GM23248 (cell line): ENCODE measurements around the gene CELSR2.

Experiments used
- EZH2 ChIP-seq: fragments of 200-600 bp; sonication (generic); IDR thresholded peaks from 2 replicates; pipeline ENCODE4 v1.6.1; 2018; ENCODE audit warnings: antibody characterized with exemption, mild to moderate bottlenecking; ENCODE audit not compliant: insufficient read depth, poor library complexity, severe bottlenecking
- EZH2phosphoT487 ChIP-seq: fragments of 200-600 bp; sonication (generic); IDR thresholded peaks from 2 replicates; pipeline ENCODE4 v1.6.1; 2018; ENCODE audit warnings: antibody characterized with exemption, moderate library complexity, mild to moderate bottlenecking, low read depth; ENCODE audit not compliant: insufficient read depth

GRCh38 chr1:109243221-109243620 lies 6.1 kb upstream of the CELSR2 start:
- TF ChIP-seq EZH2: no peak
- TF ChIP-seq EZH2phosphoT487: no peak
